ENCODE results near the gene KRT14.

Gene KRT14

DNA sequence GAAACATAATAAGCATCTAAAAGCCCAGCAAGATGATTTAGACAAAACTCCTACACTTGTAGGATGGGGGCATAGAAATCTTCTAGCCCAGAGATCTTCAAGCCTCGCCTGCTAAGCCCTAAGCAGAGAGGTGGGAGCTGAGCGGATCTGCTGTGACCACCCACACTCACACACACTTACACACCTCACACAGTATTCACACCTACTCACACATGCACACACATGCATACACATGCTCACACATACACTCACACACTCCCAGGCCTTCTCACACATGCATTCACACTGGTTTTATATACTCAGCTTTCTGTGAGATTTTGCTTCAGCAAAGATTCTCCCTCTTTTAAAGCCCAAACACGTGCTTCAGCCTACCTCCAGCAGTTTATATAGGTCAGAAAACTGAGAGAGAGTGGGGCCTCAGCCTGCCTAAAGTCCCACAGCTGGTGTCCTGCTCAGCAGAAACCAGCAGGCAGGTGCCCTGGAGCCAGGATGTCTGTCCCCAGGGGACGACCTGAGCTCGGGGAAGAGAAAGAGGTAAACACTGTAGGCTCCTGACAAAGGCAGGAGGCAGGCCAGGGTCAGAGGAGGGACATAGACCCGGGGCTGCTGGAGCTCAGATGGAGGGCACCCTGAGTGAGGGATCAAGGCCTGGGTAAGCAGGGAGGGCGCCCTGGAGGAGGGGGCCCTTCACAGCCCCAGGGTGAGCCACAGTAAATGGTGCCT lies 46.6 kb downstream of the KRT14 start:
- intact Hi-C loops (cut with DNase I): no loop called here
- DNase-seq: no peak

DNA sequence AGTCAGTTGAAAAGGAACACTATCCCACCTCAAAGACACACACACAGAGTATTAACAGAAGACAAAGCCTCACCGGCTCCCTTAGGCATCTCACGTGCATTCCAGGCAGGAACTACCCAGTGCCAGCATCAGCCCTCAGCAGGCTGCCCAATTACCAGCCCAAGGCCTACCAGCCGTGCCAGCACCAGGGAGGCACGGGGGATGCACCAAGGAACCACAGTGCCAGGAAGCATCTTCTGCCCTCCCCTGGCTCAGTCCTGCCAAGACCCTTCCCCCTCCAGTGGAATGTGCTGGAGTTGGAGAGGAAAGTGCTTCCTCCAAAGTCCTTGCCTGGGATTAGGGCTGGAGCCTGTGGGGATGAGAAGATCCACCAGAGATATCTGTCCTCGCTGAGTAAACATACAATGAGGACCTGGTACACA lies 47.6 kb downstream of the KRT14 start:
- intact Hi-C loops (cut with DNase I): no loop called here
- no peak for DNase-seq

DNA sequence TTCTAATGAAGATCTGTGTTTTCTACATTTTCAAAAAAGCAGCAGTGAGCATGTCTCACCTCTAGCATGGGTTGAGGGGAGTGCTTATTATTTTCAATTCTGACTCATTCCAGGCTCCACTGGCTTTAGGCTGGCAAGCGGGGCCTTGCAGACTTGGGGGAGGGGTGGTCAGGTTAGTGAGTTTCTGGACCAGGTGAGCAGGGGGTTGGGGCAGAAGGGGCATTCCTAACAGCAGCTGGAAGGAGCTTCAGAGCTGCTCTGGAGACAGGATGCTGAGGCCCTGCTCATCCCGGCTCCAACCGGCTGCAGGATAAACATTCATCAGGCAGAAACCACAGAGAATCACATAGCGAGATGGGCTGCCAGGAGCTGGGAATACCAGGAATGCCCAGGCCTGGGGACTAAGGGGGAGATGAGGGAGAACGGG lies 48.1 kb downstream of the KRT14 start:
- intact Hi-C loops (cut with DNase I): no loop called here
- no peak for DNase-seq

DNA sequence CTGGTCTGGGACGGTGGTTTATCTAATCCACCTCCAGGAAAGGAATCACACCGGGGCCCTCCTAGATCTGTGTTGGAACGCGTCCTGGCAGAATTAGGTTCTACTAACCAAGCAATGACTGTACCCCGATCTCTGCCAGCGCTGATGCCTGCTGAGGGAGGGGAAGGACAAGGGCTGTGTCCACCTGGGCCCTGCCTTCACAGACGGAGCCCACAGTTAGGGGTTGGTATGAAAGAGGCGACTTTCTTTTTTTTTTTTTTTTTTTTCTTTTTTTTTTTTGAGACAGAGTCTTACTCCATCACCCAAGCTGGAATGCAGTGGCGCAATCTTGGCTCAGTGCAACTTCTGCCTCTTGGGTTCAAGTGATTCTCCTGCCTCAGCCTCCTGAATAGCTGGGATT lies 48.7 kb downstream of the KRT14 start:
- intact Hi-C loops (cut with DNase I): no loop called here
- DNase-seq: no peak

DNA sequence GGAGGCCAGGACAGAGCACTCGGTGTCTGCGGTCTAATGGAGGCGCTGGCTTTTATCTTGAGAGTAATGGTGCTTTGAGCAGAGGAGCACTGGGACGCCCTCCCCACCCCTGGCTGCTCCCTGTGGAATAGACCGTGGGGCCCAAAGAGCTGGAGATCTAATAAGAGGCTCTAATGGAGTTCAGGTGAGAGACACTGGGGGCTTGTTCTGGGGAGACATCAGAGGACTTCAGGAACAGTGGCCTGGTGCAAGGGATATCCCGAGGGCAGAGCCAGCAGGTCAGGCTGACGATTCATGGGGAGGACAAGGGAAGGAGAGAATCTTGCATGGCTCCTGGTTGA lies 49.1 kb downstream of the KRT14 start:
- no peak for DNase-seq
- intact Hi-C loops (cut with DNase I): no loop called here

DNA sequence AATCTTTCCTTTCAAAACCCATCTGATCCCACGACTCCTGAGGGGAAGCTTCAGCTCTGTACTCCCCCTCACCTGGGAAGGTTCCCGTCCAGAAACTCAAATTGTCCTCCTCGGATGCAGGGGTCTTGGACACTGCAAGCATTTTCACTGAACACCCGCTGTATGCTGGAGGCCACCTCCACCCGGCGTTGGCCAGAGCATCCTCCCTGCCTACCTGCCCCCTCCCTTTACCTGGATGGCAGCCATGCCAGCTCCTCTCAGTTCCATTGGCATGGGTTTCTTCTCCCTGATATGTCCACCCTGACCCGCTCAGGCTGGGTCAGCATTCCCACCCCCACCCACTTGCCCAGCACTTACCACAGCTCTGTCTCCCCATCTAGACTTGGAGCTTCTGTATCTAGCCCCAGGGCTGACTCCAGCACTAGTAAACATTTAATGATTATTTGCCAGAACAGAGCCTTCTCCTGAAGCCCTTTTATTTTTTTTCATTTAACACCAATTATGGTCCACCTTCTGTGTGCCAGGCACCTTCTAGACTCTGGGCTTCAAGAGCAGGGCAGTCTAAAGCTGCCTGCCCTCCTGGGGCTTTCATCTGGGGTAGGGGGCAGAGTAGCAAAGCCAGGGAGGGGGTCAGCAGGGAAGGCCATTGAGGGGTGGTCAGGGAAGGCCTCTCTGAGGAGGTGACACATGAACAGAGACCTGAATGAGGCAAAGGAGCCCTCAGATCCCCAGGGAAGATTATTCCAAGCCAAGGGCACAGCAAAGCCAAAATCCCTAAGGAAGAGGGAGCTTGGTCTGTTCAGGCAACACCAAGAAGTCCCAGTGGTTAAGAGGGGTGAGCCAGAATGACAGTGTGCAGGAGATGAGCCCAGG lies 49.7 kb downstream of the KRT14 start:
- intact Hi-C loops (cut with DNase I): no loop called here
- no peak for DNase-seq

DNA sequence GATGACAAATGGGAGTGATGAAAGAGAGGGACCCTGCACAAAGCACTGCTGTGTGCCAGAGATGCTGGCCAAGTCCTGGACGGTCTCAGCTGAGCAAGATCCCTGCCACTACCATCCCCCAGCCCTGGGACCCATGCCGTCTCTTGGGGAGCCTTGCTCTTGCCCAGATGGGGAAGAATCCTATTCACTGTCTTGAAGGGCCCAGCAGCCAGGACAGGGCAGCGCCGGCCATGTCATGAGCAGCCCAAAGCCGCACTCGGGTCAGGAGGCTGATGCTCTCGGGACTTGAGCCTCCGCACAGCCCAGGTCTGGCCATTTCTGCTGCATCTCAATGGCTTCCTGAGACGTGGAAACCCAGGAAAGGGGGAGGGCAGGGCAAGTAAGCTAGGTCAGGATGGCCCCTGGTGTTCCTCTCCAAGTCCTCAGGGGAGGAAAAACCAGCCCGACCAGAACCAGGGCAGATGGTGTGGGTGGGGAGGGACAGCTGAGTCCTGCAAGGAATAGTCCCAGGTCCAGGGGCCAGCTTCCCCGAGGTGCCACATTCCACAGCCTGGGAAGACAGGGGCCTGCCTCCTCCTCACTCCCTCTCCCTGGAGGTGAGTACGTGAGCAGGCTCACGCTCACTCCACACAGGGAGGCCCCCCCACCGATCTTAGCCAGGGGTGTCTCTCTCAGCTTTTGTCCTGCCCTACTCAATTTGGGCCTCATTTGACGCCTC lies 50.8 kb downstream of the KRT14 start:
- intact Hi-C loops (cut with DNase I): no loop called here

DNA sequence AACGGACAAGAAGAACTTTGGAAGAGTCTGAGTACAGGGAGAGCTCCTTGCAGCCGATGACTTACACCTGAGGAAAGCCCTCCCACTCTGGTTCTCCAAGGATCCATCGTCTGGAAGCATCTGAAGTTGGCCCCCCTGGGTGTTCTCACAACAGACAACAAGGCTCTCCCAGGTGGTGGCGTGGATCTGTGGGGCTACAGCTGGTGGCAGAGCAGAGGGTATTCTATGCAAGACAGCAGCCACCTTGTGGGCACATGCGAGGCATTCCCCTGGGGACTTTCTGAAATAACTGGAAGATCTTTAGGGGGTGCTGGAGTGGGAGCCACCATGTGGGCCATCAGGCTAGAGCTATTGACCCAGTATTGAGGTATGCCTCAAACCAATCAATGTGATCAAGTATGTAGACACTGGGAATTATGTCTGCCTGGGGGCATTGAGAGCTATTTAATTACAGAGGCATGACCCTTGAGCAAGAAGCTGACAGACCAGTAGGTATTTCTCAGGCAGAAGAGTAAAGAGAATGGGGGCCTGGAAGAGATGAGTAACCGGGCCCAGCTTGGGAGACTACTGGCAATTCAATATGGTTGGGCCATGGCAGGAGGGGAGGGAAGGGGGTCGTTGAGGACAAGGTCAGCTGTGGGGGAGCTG lies 51.7 kb downstream of the KRT14 start:
- intact Hi-C loops (cut with DNase I): no loop called here

More for the DNA sequence above, 50.8 kb downstream of the KRT14 start:
- no peak for DNase-seq

DNA sequence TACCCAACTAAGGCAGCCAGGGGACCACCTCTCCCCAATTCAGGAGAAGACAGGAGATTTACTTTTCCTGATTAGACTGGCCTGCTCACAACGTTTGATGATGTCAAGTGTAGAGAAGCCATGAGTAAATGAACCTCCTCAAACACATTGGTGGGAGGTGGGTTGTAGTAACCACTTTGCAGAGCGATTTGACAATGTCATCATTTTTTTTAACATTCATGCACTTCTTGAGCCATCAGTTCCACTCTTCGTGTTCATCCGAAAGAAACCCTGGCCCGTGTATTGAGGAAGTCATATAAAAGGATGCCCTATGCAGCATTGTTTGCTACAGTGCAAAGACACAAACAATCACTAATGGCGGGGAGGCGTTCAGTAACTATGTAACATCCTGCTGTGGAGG lies 53.1 kb downstream of the KRT14 start:
- intact Hi-C loops (cut with DNase I): no loop called here
- DNase-seq: no peak

More for the DNA sequence above, 51.7 kb downstream of the KRT14 start:
- DNase-seq: no peak

DNA sequence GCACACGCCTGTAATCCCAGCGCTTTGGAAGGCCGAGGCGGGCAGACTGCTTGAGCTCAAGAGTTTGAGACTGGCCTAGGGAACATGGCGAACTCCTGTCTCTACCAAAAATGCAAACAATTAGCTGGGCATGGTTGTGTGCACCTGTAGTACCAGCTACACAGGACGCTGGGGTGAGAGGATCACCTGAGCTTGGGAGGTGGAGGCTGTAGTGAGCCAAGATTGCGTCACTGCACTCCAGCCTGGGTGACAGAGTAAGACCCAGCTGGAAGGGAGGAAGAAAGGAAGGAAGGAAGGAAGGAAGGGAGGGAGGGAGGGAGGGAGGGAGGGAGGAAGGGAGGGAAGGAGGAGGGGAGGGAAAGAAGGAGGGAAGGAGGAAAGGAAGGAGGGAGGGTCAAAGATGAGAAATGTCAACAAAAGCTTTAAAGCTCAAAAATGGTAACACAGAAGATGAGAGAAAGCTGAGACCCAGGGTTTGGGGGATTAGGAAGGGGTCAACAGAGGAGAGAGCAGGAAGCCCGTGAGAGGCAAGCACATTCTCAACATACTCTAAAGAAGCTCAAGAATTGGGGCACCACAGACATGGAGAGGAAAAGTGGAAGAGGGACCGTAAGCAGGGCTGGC lies 53.6 kb downstream of the KRT14 start:
- DNase-seq: no peak
- intact Hi-C loops (cut with DNase I): no loop called here
